NOMO-1 (cell line): ENCODE data around the gene PSD2.

Experiments used
- DNase-seq, 2 experiments: peaks; one replicate each; lab custom pipeline; 2025; ENCODE audit not compliant: unreplicated experiment in 2 of 2; lab: John Stamatoyannopoulos, UW

The PSD2 gene

GRCh38 chr5:139872052-139872766 lies 76.6 kb downstream of the PSD2 start:
- DNase-seq, result no peak

- no peak for DNase-seq
Observed at GRCh38 chr5:139872851-139873794, 77.5 kb downstream of the PSD2 start.

- no peak for DNase-seq
Observed at GRCh38 chr5:139875957-139876356, 80.3 kb downstream of the PSD2 start.

- DNase-seq, result no peak
Observed at GRCh38 chr5:139877129-139877597, 81.6 kb downstream of the PSD2 start.

- no peak for DNase-seq
Observed at GRCh38 chr5:139878093-139878492, 82.5 kb downstream of the PSD2 start.

GRCh38 chr5:139880416-139881142 lies 85.0 kb downstream of the PSD2 start:
- no peak for DNase-seq

GRCh38 chr5:139881143-139881733 lies 85.6 kb downstream of the PSD2 start:
- DNase-seq, result no peak

- DNase-seq, result no peak
Observed at GRCh38 chr5:139882316-139882715, 86.7 kb downstream of the PSD2 start.

- no peak for DNase-seq
Observed at GRCh38 chr5:139882961-139883539, 87.4 kb downstream of the PSD2 start.

- no peak for DNase-seq
Observed at GRCh38 chr5:139884144-139884543, 88.5 kb downstream of the PSD2 start.

GRCh38 chr5:139884734-139885133 lies 89.1 kb downstream of the PSD2 start:
- DNase-seq, result no peak

GRCh38 chr5:139885172-139885856 lies 89.7 kb downstream of the PSD2 start:
- DNase-seq, result no peak

GRCh38 chr5:139885857-139886208 lies 90.2 kb downstream of the PSD2 start:
- DNase-seq, result no peak

GRCh38 chr5:139886213-139886612 lies 90.6 kb downstream of the PSD2 start:
- DNase-seq, result no peak

- DNase-seq, result no peak
Observed at GRCh38 chr5:139888370-139888769, 92.8 kb downstream of the PSD2 start.

GRCh38 chr5:139889410-139889809 lies 93.8 kb downstream of the PSD2 start:
- DNase-seq, result no peak

GRCh38 chr5:139893873-139894272 lies 98.3 kb downstream of the PSD2 start:
- DNase-seq, result no peak
